NOMO-1 treated with dmso at 0.1 percent for 144 hours (cell line): Measurements from ENCODE around the gene MBTPS2.
"Not testable (repeated sequence)": the region's sequence is repeated elsewhere in the genome, so short reads cannot be mapped to it uniquely, and the experiment has no call there.

Experiments used
- DNase-seq: peaks from one replicate; lab custom pipeline; 2025; ENCODE audit not compliant: unreplicated experiment; lab: John Stamatoyannopoulos, UW

MBTPS2 gene

GRCh38 chrX:21839334-21840192 is at the start of gene MBTPS2:
TSS of gene MBTPS2 (plus strand) at chrX:21839617. CDS start at chrX:21839735, 118 bp downstream.
- peak; percentile 53 for DNase-seq

GRCh38 chrX:21798677-21799219 is 40.7 kb upstream of the MBTPS2 start:
- DNase-seq: no peak

GRCh38 chrX:21799767-21800166 is 39.6 kb upstream of the MBTPS2 start:
- peak; percentile 31 for DNase-seq

GRCh38 chrX:21800344-21800770 is 39.1 kb upstream of the MBTPS2 start:
- no peak for DNase-seq

- DNase-seq: no peak
Measured at GRCh38 chrX:21802054-21802670, 37.3 kb upstream of the MBTPS2 start.

- DNase-seq: no peak
Measured at GRCh38 chrX:21802839-21803238, 36.6 kb upstream of the MBTPS2 start.

GRCh38 chrX:21806691-21807090 is 32.7 kb upstream of the MBTPS2 start:
- no peak for DNase-seq

GRCh38 chrX:21811832-21812231 is 27.6 kb upstream of the MBTPS2 start:
- DNase-seq: no peak

- DNase-seq: no peak
Measured at GRCh38 chrX:21812628-21813027, 26.8 kb upstream of the MBTPS2 start.

- DNase-seq: no peak
Measured at GRCh38 chrX:21813612-21814368, 25.6 kb upstream of the MBTPS2 start.

- DNase-seq: no peak
Measured at GRCh38 chrX:21816136-21816535, 23.3 kb upstream of the MBTPS2 start.

GRCh38 chrX:21820170-21820569 is 19.2 kb upstream of the MBTPS2 start:
- not testable (repeated sequence) for DNase-seq

GRCh38 chrX:21821875-21822274 is 17.5 kb upstream of the MBTPS2 start:
- no peak for DNase-seq

GRCh38 chrX:21831496-21831895 is 7.9 kb upstream of the MBTPS2 start:
- no peak for DNase-seq

- DNase-seq: no peak
Measured at GRCh38 chrX:21837056-21837455, 2.4 kb upstream of the MBTPS2 start.

- no peak for DNase-seq
Measured at GRCh38 chrX:21838937-21839333, 482 bp upstream of the MBTPS2 start.

- DNase-seq: no peak
Measured at GRCh38 chrX:21840193-21840545, 752 bp downstream of the MBTPS2 start.

- DNase-seq: no peak
Measured at GRCh38 chrX:21843179-21843578, 3.8 kb downstream of the MBTPS2 start.

GRCh38 chrX:21845096-21845495 is 5.7 kb downstream of the MBTPS2 start:
- no peak for DNase-seq

- no peak for DNase-seq
Measured at GRCh38 chrX:21847342-21847741, 7.9 kb downstream of the MBTPS2 start.

GRCh38 chrX:21853578-21853977 is 14.2 kb downstream of the MBTPS2 start:
- DNase-seq: no peak
